Erythroblast (primary cell): Measurements from ENCODE around the gene CELF4.

Experiments used
- GATA1 ChIP-seq: IDR thresholded peaks from 2 replicates; pipeline ENCODE4 v1.6.1; 2011; ENCODE audit warnings: low read depth, mild to moderate bottlenecking, control low read depth, low read length, moderate library complexity
- POLR2A ChIP-seq: IDR thresholded peaks from 2 replicates; pipeline ENCODE4 v1.6.1; 2011; ENCODE audit warnings: mild to moderate bottlenecking, low read length

GRCh38 chr18:37258131-37258530 lies 307.5 kb downstream of the CELF4 start:
- TF ChIP-seq POLR2A (no peak), GATA1 (no peak)
